B cell (primary cell): ENCODE data around the gene AGAP1. TPM values are rescaled to one million over a fixed set of nuclear protein-coding genes. Genes with fewer than 3 reads are reported as not detected.

Experiments used
- ATAC-seq: fragments of 200-7000 bp; cut with Tn5 transposase; one replicate; pipeline ENCODE4 v1.10.0; 2021; ENCODE audit warnings: low read depth, mild to moderate bottlenecking, moderate number of reproducible peaks, moderate library complexity
- CTCF ChIA-PET: fragments of 350-600 bp; sonication (Branson Sonifier 250); formaldehyde crosslinking; loops from one replicate; lab custom pipeline; 2021; ENCODE audit warnings: antibody characterized with exemption, inconsistent platforms; lab: Charles Lee
- POLR2A ChIA-PET: fragments of 350-600 bp; sonication (Branson Sonifier 250); formaldehyde crosslinking; loops from one replicate; lab custom pipeline; 2021; ENCODE audit warnings: antibody characterized with exemption; lab: Charles Lee
- DNase-seq: peaks from one replicate; pipeline ENCODE4 v3.0.0; 2013
- H2AFZ ChIP-seq: 2 replicates; pipeline ENCODE4 v1.6.1; 2012; ENCODE audit warnings: mild to moderate bottlenecking, low read depth, low read length; ENCODE audit not compliant: insufficient read depth, poor library complexity, severe bottlenecking
- H3K27ac ChIP-seq, 2 donors: 1 replicate in 1 of 2; 2 replicates in 1 of 2; pipeline ENCODE4 v1.5.1; 2012 to 2013; ENCODE audit warnings: low read length in 2 of 2, mild to moderate bottlenecking in 2 of 2, moderate library complexity in 1 of 2
- H3K27me3 ChIP-seq, 4 experiments: fragments of 200-600 bp in 1 of 4; sonication (generic) in 1 of 4; replicated peaks in 1 of 4; 1 replicate in 2 of 4; 2 replicates in 2 of 4; pipeline versions ENCODE4 v1.6.1 to v1.7.0; 2013 to 2016; ENCODE audit warnings: low read length in 3 of 4, mild to moderate bottlenecking in 2 of 4, mixed read lengths in 1 of 4, moderate library complexity in 1 of 4; ENCODE audit not compliant: insufficient read depth in 4 of 4, control insufficient read depth in 3 of 4; ENCODE audit errors: control extremely low read depth in 1 of 4
- H3K36me3 ChIP-seq, 2 experiments: replicated peaks in 1 of 2; 1 replicate in 1 of 2; 2 replicates in 1 of 2; pipeline versions ENCODE4 v1.6.1 to v1.7.1; 2013; ENCODE audit warnings: low read length in 1 of 2; ENCODE audit not compliant: insufficient read depth in 2 of 2, control insufficient read depth in 1 of 2; ENCODE audit errors: control extremely low read depth in 1 of 2, extremely low read depth in 1 of 2
- H3K4me1 ChIP-seq, 2 donors: fragments of 200-600 bp in 1 of 2; sonication (generic) in 1 of 2; 1 replicate in 1 of 2; 2 replicates in 1 of 2; pipeline versions ENCODE4 v1.5.1 to v1.6.1; 2013 to 2017; ENCODE audit warnings: low read length in 2 of 2; ENCODE audit not compliant: control insufficient read depth in 2 of 2, insufficient read depth in 2 of 2
- H3K4me2 ChIP-seq: replicated peaks from 2 replicates; pipeline ENCODE3; 2012; ENCODE audit warnings: mild to moderate bottlenecking, low read depth, low read length; ENCODE audit not compliant: poor library complexity, severe bottlenecking
- H3K4me3 ChIP-seq, 5 experiments: fragments of 200-600 bp in 1 of 5; sonication (generic) in 1 of 5; 1 replicate in 3 of 5; 2 replicates in 2 of 5; pipeline versions ENCODE4 v1.5.1 to v1.7.0; 2011 to 2016; ENCODE audit warnings: low read length in 4 of 5, mild to moderate bottlenecking in 4 of 5, low read depth in 2 of 5, control low read depth in 1 of 5, moderate library complexity in 1 of 5; ENCODE audit not compliant: insufficient read depth in 1 of 5; ENCODE audit errors: control extremely low read depth in 1 of 5, extremely low read depth in 1 of 5
- H3K79me2 ChIP-seq: fragments of 200-600 bp; sonication (generic); one replicate; pipeline ENCODE4 v1.6.0; 2016; ENCODE audit warnings: low read length; ENCODE audit not compliant: control insufficient read depth, insufficient read depth
- H3K9ac ChIP-seq: fragments of 200-600 bp; sonication (generic); 2 replicates; pipeline ENCODE4 v1.6.1; 2017; ENCODE audit warnings: mild to moderate bottlenecking, low read length, moderate library complexity
- H3K9me3 ChIP-seq, 3 donors: one replicate each; pipeline versions ENCODE4 v1.6.1 to v1.7.1; 2013; ENCODE audit warnings: low read length in 2 of 3; ENCODE audit not compliant: control insufficient read depth in 2 of 3, insufficient read depth in 1 of 3; ENCODE audit errors: control extremely low read depth in 1 of 3
- H4K20me1 ChIP-seq: 2 replicates; pipeline ENCODE4 v1.6.0; 2012; ENCODE audit warnings: mild to moderate bottlenecking, low read length; ENCODE audit not compliant: insufficient read depth, control insufficient read depth, poor library complexity, severe bottlenecking
- H3K27ac Mint-ChIP-seq: one replicate; pipeline ENCODE4 v1.8.0; 2021; ENCODE audit warnings: mixed read lengths
- H3K27me3 Mint-ChIP-seq: one replicate; pipeline ENCODE4 v1.8.0; 2021; ENCODE audit warnings: mixed read lengths
- H3K4me1 Mint-ChIP-seq: one replicate; pipeline ENCODE4 v1.8.0; 2021; ENCODE audit warnings: mixed read lengths
- H3K4me3 Mint-ChIP-seq: one replicate; pipeline ENCODE4 v1.8.0; 2021; ENCODE audit warnings: mixed read lengths
- H3K9me3 Mint-ChIP-seq: one replicate; pipeline ENCODE4 v1.8.0; 2022; ENCODE audit warnings: mixed read lengths; ENCODE audit not compliant: insufficient read depth
- CTCF ChIP-seq: fragments of 200-600 bp; IDR thresholded peaks from one replicate; pipeline ENCODE4 v1.8.0; 2022; ENCODE audit warnings: antibody characterized with exemption, mild to moderate bottlenecking
- EZH2 ChIP-seq: IDR thresholded peaks from 2 replicates; pipeline ENCODE4 v1.6.1; 2012; ENCODE audit warnings: borderline replicate concordance, low read depth, mild to moderate bottlenecking, moderate library complexity, low read length; ENCODE audit not compliant: insufficient read depth, poor library complexity, severe bottlenecking
- WGBS: methylation state at CpG from one replicate; pipeline ENCODE4 v1.1.5; 2013; ENCODE audit warnings: missing lambda C conversion rate; ENCODE audit not compliant: insufficient coverage; 5-methylcytosine and 5-hydroxymethylcytosine counted together
- intact Hi-C: fragments of 100-400 bp; cut with micrococcal nuclease; formaldehyde crosslinking; loops from one replicate; pipeline ENCODE4 v1.10.0; 2022
- polyA plus RNA-seq: library from polyadenylated mRNA; depleted of rRNA; stranded (reverse); fragments of >200 nt; gene quantifications from 2 replicates; pipeline ENCODE4 v1.2.3, GENCODE V29; 2012
- total RNA-seq, 2 donors: library from RNA; stranded (reverse); fragments of 120-200 nt in 1 of 2; gene quantifications; 1 replicate in 1 of 2; 2 replicates in 1 of 2; pipeline versions ENCODE4 v1.2.3 to v1.2.4, GENCODE V29; 2013 to 2022

Gene AGAP1
- total and polyA plus RNA-seq, 2 donors (not counting 1 experiment from before 2014, with no cell fraction given) = 0.01 TPM; not detected in 1

GRCh38 chr2:235709969-235710879 is 216.4 kb downstream of the AGAP1 start:
- Histone ChIP-seq H3K4me3 (no peak overlapping the region), H3K4me2 (no peak overlapping the region), H4K20me1 (no peaks in the 10 kb centered on the region), H3K27ac (no peak overlapping the region), H3K36me3 (no peaks in the 10 kb centered on the region), H3K9me3 (peaks cover 0 to 3% (median 0%) of the 10 kb centered on the region in 3 donors), H2AFZ (no peak overlapping the region), H3K79me2 (no peaks in the 10 kb centered on the region), H3K9ac (no peak overlapping the region), H3K4me1 (no peaks in the 10 kb centered on the region), H3K27me3 (no peaks in the 10 kb centered on the region)
- H3K4me3 Mint-ChIP-seq = no peak overlapping the region
- DNase-seq (no peak), ATAC-seq (no peak)
- no peak overlapping the region for H3K27ac Mint-ChIP-seq
- WGBS = 94% methylated on average over 25 of the region's 27 CpGs
- no peaks in the 10 kb centered on the region for H3K4me1 Mint-ChIP-seq
- CTCF ChIA-PET = no interaction called here
- intact Hi-C loops = no loop called here
- POLR2A ChIA-PET = no interaction called here
- TF ChIP-seq EZH2 (no peak), CTCF (no peak)
- no peaks in the 10 kb centered on the region for H3K9me3 Mint-ChIP-seq
- H3K27me3 Mint-ChIP-seq = peaks cover 7% of the 10 kb centered on the region

- no peak overlapping the region for H3K4me3 Mint-ChIP-seq
- no peak overlapping the region for H3K4me2 ChIP-seq
- ChIA-PET CTCF (no interaction called here), POLR2A (no interaction called here)
- TF ChIP-seq EZH2 (no peak), CTCF (no peak)
- no peak for ATAC-seq
- no peak overlapping the region for H3K27ac ChIP-seq
- 89% methylated on average over 8 of the region's 11 CpGs for WGBS
- no peak overlapping the region for H3K27ac Mint-ChIP-seq
- no peak for DNase-seq
- no peaks in the 10 kb centered on the region for H3K4me1 Mint-ChIP-seq
- no peaks in the 10 kb centered on the region for H3K4me1 ChIP-seq
- H3K9ac ChIP-seq = no peak overlapping the region
- no peak overlapping the region for H2AFZ ChIP-seq
- H4K20me1 ChIP-seq = no peaks in the 10 kb centered on the region
- H3K79me2 ChIP-seq = no peaks in the 10 kb centered on the region
- no peaks in the 10 kb centered on the region for H3K9me3 Mint-ChIP-seq
- H3K4me3 ChIP-seq = no peak overlapping the region
- peaks cover 0 to 3% (median 0%) of the 10 kb centered on the region in 3 donors for H3K9me3 ChIP-seq
- no peaks in the 10 kb centered on the region for H3K36me3 ChIP-seq
- no peaks in the 10 kb centered on the region for H3K27me3 ChIP-seq
- intact Hi-C loops = no loop called here
- peaks cover 9% of the 10 kb centered on the region for H3K27me3 Mint-ChIP-seq
Observed at GRCh38 chr2:235710933-235711332, 217.1 kb downstream of the AGAP1 start.
